ENCODE measurements around the gene LRRC8E.

DNA sequence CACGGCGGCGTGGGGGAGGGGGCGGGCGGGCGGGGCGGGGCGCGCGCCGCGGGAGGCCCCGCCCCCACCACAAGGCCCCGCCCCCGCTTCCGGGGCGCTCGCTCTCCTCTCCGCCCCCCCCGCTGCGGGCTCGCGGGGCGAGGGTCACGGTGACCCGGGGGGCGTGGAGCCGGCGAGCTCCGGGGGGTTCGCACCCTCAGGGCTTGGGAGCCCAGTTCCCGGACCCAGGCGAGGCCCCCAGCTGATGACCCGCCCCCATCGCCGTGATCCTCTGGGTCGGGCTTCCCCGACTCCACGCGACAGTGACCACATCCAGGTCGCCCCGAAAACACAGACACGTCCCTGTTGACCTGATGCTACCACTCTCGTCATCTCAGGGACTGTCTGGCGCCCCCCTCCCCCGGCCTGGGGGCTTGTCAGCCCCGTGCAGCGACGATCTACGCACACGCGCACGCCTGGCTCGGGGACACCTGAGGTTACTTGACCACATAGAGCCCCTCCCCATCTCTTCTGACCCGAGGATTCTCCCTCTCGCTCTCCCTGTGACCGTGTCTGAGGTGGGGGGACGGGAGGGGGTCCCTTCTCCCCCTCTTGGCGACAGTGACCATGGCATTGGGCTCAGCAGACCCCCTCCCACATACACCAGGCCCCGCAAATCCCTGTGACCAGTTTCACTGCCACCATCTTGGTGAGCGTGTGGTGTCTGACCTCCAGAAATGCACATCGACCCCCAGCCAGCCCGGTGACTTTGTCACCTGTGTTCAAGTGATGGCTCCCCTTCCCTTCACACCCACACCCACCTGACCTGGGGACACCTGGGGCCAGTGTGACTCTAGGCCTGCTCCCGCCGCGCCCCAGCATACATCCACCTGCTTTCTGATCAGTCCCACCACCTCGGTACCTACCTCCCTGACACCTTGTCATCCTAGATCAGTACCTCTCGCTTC, 16.0 kb downstream of the LRRC8E start:
- TF ChIP-seq CTCF (conservative IDR thresholded peaks at IDR 0.05; ENCODE audit: low read length) = no peak
- TF ChIP-seq EZH2phosphoT487 (IDR thresholded peaks at IDR 0.05; ENCODE audit: borderline replicate concordance) = no peak
